HuH-7.5 (cell line): ENCODE measurements around the gene ARRDC1.
"Not testable (repeated sequence)": the region's sequence is repeated elsewhere in the genome, so short reads cannot be mapped to it uniquely, and the experiment has no call there.

Source experiments
- DNase-seq: peaks from one replicate; pipeline ENCODE4 v3.0.0; 2011; ENCODE audit warnings: low spot score

Gene ARRDC1, protein sequence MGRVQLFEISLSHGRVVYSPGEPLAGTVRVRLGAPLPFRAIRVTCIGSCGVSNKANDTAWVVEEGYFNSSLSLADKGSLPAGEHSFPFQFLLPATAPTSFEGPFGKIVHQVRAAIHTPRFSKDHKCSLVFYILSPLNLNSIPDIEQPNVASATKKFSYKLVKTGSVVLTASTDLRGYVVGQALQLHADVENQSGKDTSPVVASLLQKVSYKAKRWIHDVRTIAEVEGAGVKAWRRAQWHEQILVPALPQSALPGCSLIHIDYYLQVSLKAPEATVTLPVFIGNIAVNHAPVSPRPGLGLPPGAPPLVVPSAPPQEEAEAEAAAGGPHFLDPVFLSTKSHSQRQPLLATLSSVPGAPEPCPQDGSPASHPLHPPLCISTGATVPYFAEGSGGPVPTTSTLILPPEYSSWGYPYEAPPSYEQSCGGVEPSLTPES

GRCh38 chr9:137605121-137606004, at the start of gene ARRDC1:
Gene ARRDC1 (plus strand): TSS chr9:137605686. CDS start chr9:137605718, 32 bp downstream.
- DNase-seq, result peak; percentile 86

GRCh38 chr9:137556069-137556838, 49.2 kb upstream of the ARRDC1 start:
- no peak for DNase-seq

DNA sequence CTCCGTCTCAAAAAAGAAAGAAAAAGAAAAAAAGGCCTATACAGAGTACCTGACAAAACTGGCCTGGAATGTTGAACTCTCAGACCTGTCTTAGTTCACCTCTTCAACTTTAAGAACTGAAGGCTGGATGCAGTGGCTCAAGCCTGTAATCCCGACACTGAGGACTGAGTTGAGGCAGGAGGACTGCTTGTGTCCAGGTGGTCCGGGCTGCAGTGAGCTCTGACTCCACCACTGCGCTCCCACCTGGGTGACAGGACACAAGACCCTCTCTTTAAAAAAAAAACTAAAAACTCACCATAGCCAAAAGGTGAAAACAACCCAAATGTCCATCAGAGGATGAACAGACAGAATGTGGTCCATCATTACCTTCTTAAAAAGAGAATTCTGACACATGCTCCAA, 47.4 kb upstream of the ARRDC1 start:
- DNase-seq, result no peak

- no peak for DNase-seq
Observed at GRCh38 chr9:137564134-137564533, 41.4 kb upstream of the ARRDC1 start.

GRCh38 chr9:137564817-137565411, 40.6 kb upstream of the ARRDC1 start:
- DNase-seq, result no peak

DNA sequence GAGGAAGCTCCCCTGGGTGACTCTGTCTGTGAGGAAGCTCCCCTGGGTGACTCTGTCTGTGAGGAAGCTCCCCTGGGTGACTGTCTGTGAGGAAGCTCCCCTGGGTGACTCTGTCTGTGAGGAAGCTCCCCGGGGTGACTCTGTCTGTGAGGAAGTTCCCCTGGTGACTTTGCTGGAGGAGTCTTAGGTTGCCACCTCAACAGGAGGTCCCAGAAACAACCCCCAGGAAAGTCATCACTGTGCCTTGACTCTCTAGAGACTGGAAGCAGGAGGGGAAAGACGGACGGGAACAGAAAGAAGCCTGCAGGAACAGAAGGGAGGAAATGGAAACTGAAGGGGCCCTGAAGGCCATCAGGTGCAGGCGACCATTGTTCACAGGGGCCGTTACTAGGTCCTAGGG, 37.0 kb upstream of the ARRDC1 start:
- not testable (repeated sequence) for DNase-seq

DNA sequence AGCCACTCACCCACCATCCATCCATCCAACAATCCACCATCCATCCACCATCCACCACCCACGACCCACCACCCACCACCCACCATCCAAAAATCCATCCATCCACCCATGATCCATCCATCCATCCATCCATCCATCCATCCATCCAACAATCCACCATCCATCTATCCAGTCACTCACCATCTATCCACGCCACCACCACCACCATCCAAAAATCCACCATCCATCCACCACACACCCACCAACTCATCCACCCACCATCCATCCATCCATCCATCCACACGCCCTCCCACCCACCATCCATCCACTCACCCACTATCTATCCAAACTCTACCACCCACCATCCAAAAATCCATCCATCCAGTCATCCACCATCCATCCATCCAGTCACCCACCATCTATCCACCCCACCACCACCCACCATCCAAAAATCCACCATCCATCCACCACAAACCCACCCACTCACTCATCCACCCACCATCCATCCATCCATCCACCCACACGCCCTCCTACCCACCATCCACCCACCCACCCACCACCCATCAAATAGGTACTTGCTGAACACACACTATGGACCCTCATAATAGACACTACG, 35.8 kb upstream of the ARRDC1 start:
- DNase-seq, result no peak

DNA sequence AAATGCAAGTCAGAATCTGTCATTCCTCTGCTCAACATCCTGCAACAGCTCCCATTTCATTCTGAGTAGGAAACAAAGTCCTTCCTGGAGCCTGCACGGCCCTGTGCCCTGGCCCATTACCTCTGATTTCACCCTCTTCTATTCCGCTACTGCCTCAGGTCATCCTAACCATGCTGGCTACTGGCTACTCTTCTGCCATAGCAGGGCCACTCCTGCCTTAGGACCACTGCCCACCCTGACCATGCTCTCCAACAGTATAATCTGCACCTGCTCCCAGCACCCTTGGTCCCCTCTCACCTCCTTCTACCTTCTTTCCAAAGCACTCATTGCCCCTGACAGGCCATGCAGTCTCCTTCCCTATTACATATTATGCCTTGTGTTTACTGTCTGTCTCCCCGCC, 34.9 kb upstream of the ARRDC1 start:
- DNase-seq, result no peak

DNA sequence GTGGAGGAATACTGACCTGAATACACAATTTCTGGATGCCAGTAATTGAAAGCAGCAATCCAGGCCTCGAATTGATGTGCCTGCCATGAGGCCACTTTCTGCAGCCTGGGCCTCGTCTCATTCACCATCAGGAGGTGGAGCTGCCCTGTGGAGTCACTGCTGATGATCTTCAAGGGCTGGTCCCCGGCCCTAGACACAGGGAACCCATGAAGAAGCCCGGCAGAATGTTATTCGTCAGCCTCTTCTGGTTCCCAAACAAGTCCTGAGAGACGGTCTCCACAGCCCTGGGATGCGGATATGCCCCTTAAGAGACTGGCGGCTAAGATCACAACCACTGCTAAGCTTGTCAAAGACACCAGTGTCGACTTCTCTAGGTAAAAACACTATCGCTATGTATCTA, 31.3 kb upstream of the ARRDC1 start:
- no peak for DNase-seq

DNA sequence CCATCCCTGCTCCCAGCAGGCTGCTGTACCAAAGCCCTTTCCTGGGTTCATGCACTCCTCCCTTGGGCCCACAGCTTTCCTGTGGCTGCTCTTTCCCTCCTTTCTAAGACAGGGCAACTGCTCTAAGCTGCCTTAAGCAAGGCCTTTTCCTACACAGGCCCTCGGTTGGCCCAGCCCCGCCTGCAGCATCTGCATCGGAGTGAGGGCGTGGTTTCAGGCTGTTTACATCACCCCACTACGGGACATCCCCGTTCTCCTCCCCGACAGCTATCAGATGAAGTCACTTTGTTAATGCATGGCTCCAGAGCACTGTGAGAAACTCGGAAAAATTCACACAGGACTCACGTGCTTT, 30.1 kb upstream of the ARRDC1 start:
- DNase-seq, result no peak

- DNase-seq, result no peak
Observed at GRCh38 chr9:137575716-137576411, 29.6 kb upstream of the ARRDC1 start.

DNA sequence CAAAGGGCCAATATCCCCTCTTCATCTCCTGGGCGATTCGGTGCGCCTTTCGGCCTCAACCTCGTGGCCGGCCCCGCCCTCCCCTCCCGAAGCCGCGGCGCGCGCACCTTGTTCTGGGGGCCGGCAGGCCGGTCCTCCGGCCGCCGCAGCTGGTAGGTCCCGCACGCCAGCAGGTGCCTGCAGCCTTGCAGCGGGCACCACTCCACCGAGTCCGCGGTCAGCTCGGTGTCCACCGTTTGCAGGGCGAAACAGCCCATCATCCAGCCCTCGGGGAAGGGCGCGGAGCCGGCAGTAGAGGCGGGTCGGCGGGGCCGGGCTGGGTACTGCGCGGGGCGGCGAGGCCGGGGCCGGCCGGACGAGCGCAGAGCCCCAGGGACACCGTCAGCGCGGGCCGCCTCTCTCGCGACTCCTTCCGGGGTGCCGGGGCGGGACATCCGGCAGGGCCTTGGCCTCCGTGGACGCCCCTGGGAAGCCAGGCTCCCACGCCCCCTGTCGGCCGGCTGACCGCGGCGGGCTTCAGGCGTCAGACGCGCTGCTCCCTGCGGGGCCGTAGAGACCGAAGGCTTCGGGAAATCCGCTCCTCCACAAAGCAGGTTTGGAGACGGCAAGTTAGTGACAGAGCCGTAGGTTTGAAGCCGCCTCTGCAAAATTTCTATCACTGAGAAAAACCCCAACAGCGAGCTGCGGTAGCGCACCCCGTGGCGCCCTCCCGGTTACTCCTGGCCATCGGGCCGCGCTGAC, 26.8 kb upstream of the ARRDC1 start, which contains the start of gene DPH7:
TSS of gene DPH7 (minus strand) at position 408 of the 741 bp plus-strand sequence. CDS start at position 260, 148 bp downstream.
- DNase-seq, result peak; percentile 98

GRCh38 chr9:137579259-137579604, 26.3 kb upstream of the ARRDC1 start:
- DNase-seq, result no peak

DNA sequence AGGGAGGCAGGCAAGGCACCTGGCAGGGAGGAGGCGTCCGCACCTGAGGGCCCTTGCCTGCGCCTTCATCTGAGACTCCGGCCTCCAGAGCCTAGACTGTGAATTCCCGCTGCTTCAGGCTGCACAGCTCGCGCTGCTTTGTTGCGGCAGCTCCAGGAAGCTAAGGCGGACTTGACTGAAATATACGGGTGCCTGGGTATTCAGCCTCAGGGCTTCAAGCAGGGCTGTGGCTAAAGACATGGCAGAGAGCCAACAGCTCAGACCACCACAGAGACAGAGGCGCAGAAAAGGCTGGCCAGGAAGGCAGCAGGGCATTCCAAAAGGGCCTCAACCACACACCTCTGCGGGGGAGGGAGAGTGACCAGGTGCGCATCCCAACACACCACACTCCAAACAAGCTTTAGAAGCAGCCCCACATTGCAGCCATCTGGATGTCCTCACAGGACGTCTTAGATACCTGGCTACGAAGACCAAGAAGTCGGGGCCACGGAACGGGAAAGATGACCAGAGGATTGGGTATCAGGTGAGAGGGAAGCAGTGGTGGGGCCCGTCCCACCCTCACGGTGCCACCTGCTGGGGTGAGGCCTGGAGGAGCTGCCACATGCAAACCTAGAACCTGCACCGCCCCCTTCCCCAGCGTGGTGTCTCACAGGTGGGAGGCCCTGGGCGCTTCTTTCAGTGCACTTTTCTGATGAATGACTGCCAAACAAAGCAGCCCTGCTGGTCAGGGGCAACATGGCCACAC, 25.1 kb upstream of the ARRDC1 start:
- no peak for DNase-seq

- no peak for DNase-seq
Observed at GRCh38 chr9:137580954-137581322, 24.5 kb upstream of the ARRDC1 start.

GRCh38 chr9:137581361-137582285, 23.9 kb upstream of the ARRDC1 start:
- DNase-seq, result no peak

GRCh38 chr9:137582286-137582860, 23.1 kb upstream of the ARRDC1 start:
- peak; percentile 43 for DNase-seq

DNA sequence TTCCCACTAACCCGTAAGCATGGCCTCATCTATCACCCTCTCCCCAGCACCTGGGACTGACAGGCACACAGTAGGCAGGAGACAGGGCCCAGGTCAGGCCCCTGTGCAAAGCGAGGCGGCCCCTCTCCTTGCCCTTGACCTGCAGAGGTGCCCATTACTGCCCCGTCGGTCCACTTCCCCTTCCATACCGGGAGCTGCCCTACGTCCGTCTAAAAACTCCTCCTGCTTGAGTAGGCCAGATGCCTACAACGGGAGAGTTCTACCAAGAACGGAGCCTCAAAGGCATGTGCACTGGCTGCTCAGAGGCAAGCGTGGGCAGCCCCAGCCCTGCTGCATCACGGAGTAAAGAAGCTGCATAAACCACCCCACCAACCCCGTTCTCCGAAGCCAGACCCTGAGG, 22.1 kb upstream of the ARRDC1 start:
- DNase-seq, result no peak
